Mesothelial cell of epicardium (in vitro differentiated cells): Measurements from ENCODE around the gene PRKN. TPM values are rescaled to one million over a fixed set of nuclear protein-coding genes. Genes with fewer than 3 reads are reported as not detected.

Source experiments
- DNase-seq, 2 experiments: peaks; one replicate each; pipeline ENCODE4 v3.0.0; 2021; ENCODE audit warnings: low spot score in 2 of 2; ENCODE audit not compliant: unreplicated experiment in 2 of 2
- H3K27ac Mint-ChIP-seq: 2 replicates; pipeline ENCODE4 v1.8.0; 2021; ENCODE audit warnings: mixed read lengths
- H3K27me3 Mint-ChIP-seq: 2 replicates; pipeline ENCODE4 v1.8.0; 2021; ENCODE audit warnings: low read depth, mixed read lengths
- H3K36me3 Mint-ChIP-seq: 2 replicates; pipeline ENCODE4 v1.8.0; 2021; ENCODE audit warnings: mixed read lengths
- H3K4me1 Mint-ChIP-seq: 2 replicates; pipeline ENCODE4 v1.8.0; 2021; ENCODE audit warnings: mixed read lengths
- H3K4me3 Mint-ChIP-seq: 2 replicates; pipeline ENCODE4 v1.8.0; 2021; ENCODE audit warnings: mild to moderate bottlenecking, moderate library complexity, mixed read lengths
- H3K9me3 Mint-ChIP-seq: 2 replicates; pipeline ENCODE4 v1.8.0; 2021; ENCODE audit warnings: mixed read lengths
- CTCF ChIP-seq: fragments of 200-600 bp; sonication (generic); IDR thresholded peaks from one replicate; pipeline ENCODE4 v1.5.0; 2021; ENCODE audit warnings: antibody characterized with exemption; ENCODE audit not compliant: unreplicated experiment
- total RNA-seq: library from RNA; stranded (reverse); gene quantifications from 3 replicates; pipeline ENCODE4 v1.2.1, GENCODE V29; 2021

Gene PRKN
- total RNA-seq, 1 donor from 2014 or later = 7.6 TPM

GRCh38 chr6:162379757-162380409 is 347.7 kb downstream of the PRKN start:
- H3K27me3 Mint-ChIP-seq = no peaks in the 10 kb centered on the region
- TF ChIP-seq CTCF = no peak
- H3K9me3 Mint-ChIP-seq = peaks cover 3% of the 10 kb centered on the region
- H3K4me1 Mint-ChIP-seq = no peaks in the 10 kb centered on the region
- DNase-seq = no peak
- no peak overlapping the region for H3K4me3 Mint-ChIP-seq
- H3K36me3 Mint-ChIP-seq = no peaks in the 10 kb centered on the region
- no peak overlapping the region for H3K27ac Mint-ChIP-seq

- H3K4me1 Mint-ChIP-seq = no peaks in the 10 kb centered on the region
- no peak for TF ChIP-seq CTCF
- H3K9me3 Mint-ChIP-seq = no peaks in the 10 kb centered on the region
- H3K4me3 Mint-ChIP-seq = no peak overlapping the region
- DNase-seq = no peak
- no peaks in the 10 kb centered on the region for H3K27me3 Mint-ChIP-seq
- no peaks in the 10 kb centered on the region for H3K36me3 Mint-ChIP-seq
- H3K27ac Mint-ChIP-seq = no peak overlapping the region
Observed at GRCh38 chr6:162377735-162378134, 349.8 kb downstream of the PRKN start.

GRCh38 chr6:162373868-162374267 is 353.7 kb downstream of the PRKN start:
- Mint-ChIP-seq H3K9me3 (no peaks in the 10 kb centered on the region), H3K4me1 (no peaks in the 10 kb centered on the region), H3K36me3 (no peaks in the 10 kb centered on the region), H3K4me3 (no peak overlapping the region), H3K27me3 (no peaks in the 10 kb centered on the region), H3K27ac (no peak overlapping the region)
- DNase-seq = no peak
- no peak for TF ChIP-seq CTCF

GRCh38 chr6:162373192-162373591 is 354.4 kb downstream of the PRKN start:
- Mint-ChIP-seq H3K36me3 (no peaks in the 10 kb centered on the region), H3K27ac (no peak overlapping the region), H3K4me1 (no peaks in the 10 kb centered on the region), H3K27me3 (no peaks in the 10 kb centered on the region), H3K9me3 (no peaks in the 10 kb centered on the region), H3K4me3 (no peak overlapping the region)
- DNase-seq = no peak
- TF ChIP-seq CTCF = no peak

GRCh38 chr6:162372106-162372505 is 355.5 kb downstream of the PRKN start:
- no peak for DNase-seq
- Mint-ChIP-seq H3K27ac (no peak overlapping the region), H3K4me1 (no peaks in the 10 kb centered on the region), H3K4me3 (no peak overlapping the region), H3K27me3 (no peaks in the 10 kb centered on the region), H3K36me3 (no peaks in the 10 kb centered on the region), H3K9me3 (no peaks in the 10 kb centered on the region)
- TF ChIP-seq CTCF = no peak

GRCh38 chr6:162371121-162371520 is 356.4 kb downstream of the PRKN start:
- Mint-ChIP-seq H3K4me1 (no peaks in the 10 kb centered on the region), H3K27ac (no peak overlapping the region), H3K4me3 (no peak overlapping the region), H3K36me3 (no peaks in the 10 kb centered on the region), H3K27me3 (no peaks in the 10 kb centered on the region), H3K9me3 (no peaks in the 10 kb centered on the region)
- TF ChIP-seq CTCF = no peak
- DNase-seq = no peak
